ENCODE data around the gene NHLH2.

NHLH2 gene

GRCh38 chr1:115840605-115841460 is at the start of gene NHLH2:
Gene NHLH2 (minus strand): TSS chr1:115841126. CDS start chr1:115838372, 2,754 bp downstream.
- DNase-seq (ENCODE audit: low spot score), result no peak

DNA sequence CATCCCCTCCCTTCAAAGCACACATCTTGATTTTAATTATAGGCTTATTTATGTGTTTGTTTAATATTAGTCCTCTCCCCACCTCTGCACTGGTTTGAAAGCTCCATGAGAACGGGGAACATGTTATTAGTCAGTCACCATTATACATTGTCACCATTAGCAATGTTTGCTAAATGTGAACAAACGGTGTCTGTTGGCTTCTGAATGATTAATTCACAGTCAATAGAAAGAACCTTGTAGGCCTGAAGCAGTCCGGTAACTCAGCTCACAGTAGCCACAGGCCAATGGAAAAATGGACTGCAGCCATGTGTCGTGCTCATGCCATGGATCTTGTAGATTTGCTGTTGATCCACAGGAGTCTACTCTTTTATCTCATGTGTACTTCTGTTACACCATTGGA is 49.7 kb upstream of the NHLH2 start:
- DNase-seq (ENCODE audit: low spot score), result no peak

- no peak for DNase-seq (ENCODE audit: low spot score)
These were observed 48.0 kb upstream of the NHLH2 start for GRCh38 chr1:115888976-115889375.

DNA sequence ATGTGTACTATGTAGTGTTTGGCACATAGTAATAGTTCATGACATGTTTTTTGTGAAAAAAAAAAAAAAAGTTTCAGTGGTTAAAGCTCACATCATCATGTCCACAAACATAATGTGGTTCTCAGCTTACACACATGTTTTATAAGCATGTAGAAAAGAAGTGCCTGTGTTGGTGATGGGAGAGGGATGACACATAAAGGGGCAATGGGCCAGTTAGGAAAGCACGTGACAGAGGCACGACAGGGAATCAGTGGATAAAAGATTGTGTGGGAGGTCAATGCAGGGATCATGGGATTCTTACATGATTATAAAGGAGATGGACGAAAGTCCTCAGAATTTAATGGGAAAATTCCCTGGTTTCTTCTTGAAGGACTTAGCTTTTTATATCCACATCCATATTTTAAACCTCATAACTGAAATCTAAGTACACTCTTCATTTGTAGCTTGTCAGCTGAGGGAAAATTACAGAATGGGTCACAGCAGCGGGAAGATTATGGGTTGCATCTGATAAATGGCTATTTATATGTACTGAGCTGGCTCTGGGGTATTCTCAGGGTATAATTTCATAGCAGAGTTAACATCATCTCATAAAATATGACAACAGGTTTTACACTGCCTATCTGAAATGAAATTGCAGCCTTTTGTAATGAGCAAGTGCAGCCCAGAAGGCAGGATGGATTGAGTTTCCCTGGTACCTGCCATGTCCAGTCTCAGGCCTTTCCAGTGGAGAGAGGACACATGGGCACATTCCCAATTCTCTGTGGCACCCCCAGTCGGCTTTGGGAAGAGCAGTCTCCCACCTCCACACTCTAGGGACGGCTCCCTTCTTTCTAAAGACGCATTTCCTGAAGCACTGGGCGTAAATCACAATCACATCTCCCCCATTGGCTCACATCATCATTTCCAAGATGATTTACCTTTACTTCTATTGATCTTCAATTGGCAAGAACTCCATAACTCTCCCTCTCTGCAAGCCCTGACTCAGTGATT is 42.3 kb upstream of the NHLH2 start:
- no peak for DNase-seq (ENCODE audit: low spot score)

DNA sequence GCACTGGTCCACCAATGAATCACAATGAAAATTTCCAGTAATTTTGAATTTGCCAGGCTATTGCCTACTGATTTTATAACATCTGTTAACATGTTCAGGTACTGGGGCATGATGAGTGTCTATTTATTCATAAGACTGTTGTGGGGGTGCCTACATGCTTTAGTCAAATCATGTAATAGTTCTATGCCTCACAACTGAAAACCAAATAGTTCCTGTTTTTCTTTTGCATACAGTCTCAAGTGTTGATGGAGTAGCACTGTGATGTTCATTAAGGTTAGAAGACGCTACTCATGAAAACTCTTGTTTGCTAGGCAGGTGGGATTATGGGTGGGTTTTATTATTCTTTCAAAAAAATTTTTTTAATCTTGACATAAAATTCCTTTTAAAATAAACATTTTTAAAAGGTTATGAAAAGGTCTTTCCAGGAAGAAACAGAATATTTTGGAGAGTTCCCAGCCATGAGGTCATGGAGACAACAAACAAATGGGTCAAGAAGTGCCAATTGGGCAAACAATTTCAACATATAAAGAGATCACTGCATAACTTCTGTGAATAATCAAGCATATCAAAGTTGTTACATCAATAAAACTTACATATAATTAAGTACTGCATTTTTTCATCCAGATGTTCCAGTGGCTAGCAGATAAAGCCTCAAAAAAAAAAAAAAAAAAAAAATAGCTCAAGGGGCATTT is 40.2 kb upstream of the NHLH2 start:
- no peak for DNase-seq (ENCODE audit: low spot score)

DNA sequence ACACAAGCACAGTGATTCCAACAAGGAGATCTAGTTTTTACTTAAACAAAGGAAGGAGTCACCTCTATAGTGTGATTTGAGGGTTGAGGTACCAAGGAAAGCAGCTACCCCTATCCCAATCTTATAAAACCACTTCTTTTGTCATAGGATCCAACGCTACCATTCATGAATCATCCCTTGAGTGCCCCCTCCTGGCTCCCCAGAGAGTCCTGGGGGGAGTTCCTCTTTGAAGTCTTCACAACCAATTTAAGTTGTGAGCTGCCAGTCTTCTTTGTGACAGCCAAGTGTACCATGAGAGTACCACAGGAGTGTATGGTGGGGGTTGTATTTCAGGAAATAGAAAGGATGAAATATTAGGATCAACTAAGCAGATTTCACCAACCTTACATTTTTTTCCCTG is 39.1 kb upstream of the NHLH2 start:
- DNase-seq (ENCODE audit: low spot score), result no peak

- no peak for DNase-seq (ENCODE audit: low spot score)
These were observed 36.6 kb upstream of the NHLH2 start for GRCh38 chr1:115877511-115877910.

- no peak for DNase-seq (ENCODE audit: low spot score)
These were observed 34.0 kb upstream of the NHLH2 start for GRCh38 chr1:115874904-115875303.

DNA sequence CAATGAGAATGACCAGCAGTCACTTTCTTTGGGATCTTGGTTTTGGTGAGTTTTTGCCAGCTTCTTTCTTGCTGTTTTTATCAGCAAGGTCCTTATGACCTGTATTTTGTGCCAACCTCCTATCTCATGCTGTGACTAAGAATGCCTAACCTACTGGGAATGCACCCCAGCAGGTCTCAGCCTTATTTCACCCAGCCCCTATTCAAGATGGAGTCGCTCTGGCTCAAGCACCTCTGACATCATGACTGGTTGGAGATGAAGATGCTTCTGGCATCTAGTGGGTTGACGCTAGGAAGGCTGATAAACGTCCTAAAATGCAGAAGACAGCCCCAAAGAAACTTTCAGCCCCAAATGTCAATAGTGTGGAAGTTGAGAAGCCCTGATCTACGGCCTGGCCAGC is 33.6 kb upstream of the NHLH2 start:
- DNase-seq (ENCODE audit: low spot score), result no peak

- DNase-seq (ENCODE audit: low spot score), result no peak
These were observed 32.3 kb upstream of the NHLH2 start for GRCh38 chr1:115873184-115873583.

DNA sequence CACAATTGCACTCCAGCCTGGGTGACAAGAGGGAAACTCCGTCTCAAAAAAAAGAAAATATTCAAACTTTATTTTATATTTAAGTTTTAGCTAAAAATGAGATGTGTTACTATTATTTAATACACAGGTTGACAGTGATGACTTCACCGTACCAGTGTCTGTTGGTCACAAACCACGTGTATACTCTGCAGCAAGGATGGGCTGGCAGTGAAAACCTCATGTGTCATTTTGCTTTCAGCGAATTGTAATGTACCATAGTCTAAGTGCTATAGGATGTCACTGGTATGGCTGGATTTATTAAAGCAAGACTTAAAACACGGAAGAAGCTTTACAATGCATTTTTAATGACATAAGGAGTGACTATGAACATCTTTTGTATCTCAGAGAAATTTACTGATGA is 28.1 kb upstream of the NHLH2 start:
- DNase-seq (ENCODE audit: low spot score), result no peak

DNA sequence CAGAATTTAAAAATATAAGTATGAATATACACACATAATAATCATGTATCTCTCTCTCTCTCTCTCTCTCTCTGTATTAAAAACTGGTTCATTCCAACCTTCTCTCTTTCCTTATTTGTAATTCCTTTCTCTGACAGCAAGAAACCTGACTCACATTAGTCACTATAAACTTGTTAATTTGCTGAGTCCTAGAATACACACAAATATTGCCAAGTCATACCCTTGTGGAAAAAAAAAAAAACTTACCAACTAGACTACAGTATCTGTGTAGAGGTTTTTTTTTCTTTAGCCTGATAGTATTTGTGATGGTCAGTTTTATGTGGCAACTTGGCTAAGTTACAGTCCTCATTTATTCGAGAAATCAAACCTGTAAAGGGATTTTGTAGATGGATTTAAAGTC is 26.3 kb upstream of the NHLH2 start:
- no peak for DNase-seq (ENCODE audit: low spot score)

DNA sequence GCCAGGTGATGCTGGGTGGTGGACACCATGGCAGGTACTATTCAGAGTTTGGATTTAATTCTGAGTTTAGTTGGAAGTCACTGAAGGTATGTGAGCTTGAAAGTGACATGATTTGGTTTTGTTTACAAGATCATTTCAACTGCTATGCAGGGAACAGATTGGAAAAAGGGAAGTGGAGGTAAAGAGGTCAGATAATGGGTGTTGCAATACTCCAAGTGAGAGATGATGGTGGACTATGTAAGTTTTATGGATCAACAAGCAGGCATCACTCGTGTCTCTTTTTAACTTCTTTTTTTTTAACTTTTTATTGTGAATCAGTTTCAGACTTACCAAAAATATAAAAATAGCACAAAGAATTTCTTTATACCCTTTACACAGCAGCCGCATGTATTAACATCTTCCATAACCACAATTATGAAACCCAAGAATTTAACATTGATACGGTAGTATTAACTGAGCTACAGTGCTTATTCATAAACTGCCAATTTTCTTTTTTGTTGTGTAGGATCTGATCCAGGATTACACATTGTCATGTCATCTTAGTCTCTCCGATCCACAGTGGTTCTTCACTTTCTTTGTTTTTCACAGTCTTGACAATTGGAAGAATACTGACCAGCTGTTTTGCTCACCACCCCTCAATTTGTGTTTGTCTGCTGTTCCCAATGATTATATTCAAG is 24.9 kb upstream of the NHLH2 start:
- no peak for DNase-seq (ENCODE audit: low spot score)

GRCh38 chr1:115862403-115862802 is 21.5 kb upstream of the NHLH2 start:
- DNase-seq (ENCODE audit: low spot score), result no peak

GRCh38 chr1:115854005-115854404 is 13.1 kb upstream of the NHLH2 start:
- DNase-seq (ENCODE audit: low spot score), result no peak

DNA sequence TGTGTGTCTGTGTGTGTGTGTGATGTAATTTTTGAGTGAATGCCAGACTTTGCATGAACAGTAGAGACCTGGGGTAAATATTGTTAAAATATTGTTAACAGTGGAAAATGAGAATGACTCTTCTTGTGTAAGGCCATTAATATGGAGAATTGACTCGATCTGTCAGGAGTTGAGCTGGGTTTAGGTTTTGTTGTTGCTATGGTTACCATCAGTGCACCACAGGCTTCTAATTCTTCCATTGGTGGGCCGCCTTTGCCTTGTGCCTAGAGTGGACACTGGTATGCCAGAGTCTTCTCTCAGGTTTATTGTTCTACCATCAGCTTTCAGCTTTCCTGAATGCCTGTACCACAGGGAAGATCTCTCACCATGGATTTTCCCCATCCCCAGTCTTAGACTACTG is 10.0 kb upstream of the NHLH2 start:
- DNase-seq (ENCODE audit: low spot score), result no peak

DNA sequence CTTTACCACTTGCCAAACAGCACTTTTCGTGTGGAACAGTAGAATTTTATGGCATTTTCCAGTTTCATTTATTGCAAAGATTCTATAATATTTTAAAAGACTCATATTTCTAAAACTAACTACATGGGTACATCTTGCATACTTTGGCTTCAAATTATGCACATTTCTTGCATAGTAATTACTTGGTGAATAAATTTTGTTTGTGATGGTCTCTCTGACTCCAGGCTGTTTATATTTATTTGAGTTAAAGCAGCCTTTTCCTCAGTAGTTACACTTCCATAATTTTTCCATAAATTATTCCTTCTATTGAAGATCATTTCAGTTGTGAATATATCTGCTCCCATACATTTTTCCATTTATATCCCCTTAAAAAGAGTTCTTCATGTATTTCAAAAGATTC is 6.9 kb upstream of the NHLH2 start:
- no peak for DNase-seq (ENCODE audit: low spot score)

DNA sequence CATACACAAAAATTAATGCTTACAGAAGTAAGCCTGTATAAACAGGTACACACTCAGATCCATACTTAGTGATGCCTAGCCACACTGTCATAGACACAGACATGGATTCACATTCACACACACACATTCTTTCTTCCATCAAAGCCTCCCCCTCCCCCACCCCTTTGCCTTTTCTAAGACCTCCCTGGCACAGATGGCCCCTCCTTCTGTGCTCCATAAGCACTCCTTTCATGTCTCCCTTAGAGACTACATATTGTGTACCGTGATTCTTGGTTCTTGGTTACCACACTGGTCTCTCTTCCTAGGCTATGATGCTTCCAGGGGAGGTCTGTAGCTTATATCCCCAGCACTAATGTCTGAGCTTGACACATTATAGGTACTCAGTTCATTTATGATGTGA is 2.0 kb upstream of the NHLH2 start:
- no peak for DNase-seq (ENCODE audit: low spot score)

GRCh38 chr1:115839679-115840237 is 1.2 kb downstream of the NHLH2 start:
- no peak for DNase-seq (ENCODE audit: low spot score)

DNA sequence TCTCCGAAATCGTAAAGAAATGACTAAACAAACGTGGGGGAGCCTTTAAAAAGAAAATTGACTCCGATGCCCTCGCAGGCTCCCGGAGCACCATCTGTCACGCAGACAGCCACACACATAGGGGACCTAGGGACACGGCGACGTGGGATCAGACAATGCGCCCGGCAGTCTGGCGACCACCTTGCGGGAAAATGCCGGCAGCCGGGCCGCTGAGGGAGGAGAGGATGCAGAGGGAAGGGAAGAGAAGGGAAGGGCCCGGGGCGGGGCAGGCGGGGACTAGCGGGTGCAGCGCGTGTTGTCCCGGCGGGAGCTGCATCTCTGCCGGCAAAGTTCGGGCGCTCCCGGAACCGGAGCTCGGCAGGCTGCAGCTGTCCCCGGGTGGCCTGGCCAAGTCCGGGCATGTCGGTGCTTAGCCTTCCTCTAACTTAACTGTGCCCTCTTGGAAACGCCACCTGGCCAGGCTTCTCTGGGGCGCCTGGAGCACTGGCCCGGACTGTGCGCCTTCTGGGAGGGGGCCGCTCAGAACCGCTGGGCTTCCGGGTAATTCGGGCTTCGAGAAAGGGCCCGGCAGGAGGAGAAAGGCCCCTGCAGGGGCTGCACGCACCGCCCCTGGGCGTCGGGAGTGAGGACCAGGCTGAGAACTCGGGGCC is 1.8 kb downstream of the NHLH2 start:
- no peak for DNase-seq (ENCODE audit: low spot score)
